ENCODE measurements around the gene NPW. TPM values are rescaled to one million over a fixed set of nuclear protein-coding genes. Genes with fewer than 3 reads are reported as not detected.
A peak's percentile ranks its signal among the peaks of the same experiment; 100 is the strongest.

The NPW gene
- total RNA-seq, 1 experiment from 2014 or later = 7.1 TPM

DNA sequence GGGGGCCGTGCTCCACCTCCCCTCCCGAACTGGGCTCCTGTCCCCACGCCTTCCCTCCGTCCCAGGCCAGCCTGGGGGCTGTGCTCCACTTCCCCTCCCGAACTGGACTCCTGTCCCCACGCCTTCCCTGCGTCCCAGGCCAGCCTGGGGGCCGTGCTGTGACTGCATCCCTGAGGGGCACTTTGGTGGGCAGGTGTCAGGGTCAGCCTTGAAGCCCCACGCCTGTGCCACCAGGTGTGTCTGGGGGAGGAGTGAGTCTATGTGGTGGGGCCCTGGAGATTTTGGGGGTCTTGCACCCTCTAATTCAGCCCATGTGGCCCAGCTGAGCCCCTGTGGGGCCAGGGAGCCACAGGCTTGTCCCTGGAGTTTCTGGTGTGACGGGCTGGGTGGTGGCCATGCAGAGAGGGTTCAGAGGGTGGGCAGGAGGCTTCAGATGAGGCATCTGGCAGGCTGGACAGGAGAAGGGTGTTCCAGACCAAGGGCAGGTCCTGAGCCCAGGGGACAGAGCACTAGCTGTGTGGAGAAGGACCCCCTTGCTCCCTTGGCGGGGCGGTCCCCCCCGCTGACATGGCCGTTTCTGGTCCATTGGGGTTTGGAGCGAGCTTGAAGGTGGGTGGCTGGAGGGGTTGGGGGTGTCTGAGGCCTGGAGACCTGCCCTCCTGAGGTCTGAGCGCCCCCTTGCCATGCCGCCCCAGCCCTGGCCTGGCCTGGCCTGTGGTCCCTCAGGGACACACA is 15.3 kb downstream of the NPW start:
- peaks cover 7 to 9% of the 10 kb centered on the region in 2 experiments for H3K4me1 Mint-ChIP-seq
- H2BK15ac ChIP-seq (ENCODE audit: low read depth, low read length) = no peak overlapping the region
- H4K8ac ChIP-seq (replicated peaks; ENCODE audit: insufficient read length, low read depth, low read length) = no peak overlapping the region
- H3K9me3 Mint-ChIP-seq = no peaks in the 10 kb centered on the region
- no peak overlapping the region for H4K5ac ChIP-seq (ENCODE audit: insufficient read length, low read depth, low read length)
- no peaks in the 10 kb centered on the region for H3K4me1 ChIP-seq (ENCODE audit: insufficient read depth, low read length)
- no peak overlapping the region for H2BK20ac ChIP-seq (ENCODE audit: low read depth, low read length, poor library complexity, severe bottlenecking)
- no peak overlapping the region for H3K23ac ChIP-seq (ENCODE audit: insufficient read length, low read depth, low read length)
- no peak overlapping the region for H4K91ac ChIP-seq (ENCODE audit: insufficient read length, low read depth, low read length)
- no peak overlapping the region for H3T11ph ChIP-seq (ENCODE audit: low read length)
- no peak overlapping the region for H3K4me2 ChIP-seq (ENCODE audit: insufficient read depth, insufficient read length, low read length)
- TF ChIP-seq, protein P1, sequence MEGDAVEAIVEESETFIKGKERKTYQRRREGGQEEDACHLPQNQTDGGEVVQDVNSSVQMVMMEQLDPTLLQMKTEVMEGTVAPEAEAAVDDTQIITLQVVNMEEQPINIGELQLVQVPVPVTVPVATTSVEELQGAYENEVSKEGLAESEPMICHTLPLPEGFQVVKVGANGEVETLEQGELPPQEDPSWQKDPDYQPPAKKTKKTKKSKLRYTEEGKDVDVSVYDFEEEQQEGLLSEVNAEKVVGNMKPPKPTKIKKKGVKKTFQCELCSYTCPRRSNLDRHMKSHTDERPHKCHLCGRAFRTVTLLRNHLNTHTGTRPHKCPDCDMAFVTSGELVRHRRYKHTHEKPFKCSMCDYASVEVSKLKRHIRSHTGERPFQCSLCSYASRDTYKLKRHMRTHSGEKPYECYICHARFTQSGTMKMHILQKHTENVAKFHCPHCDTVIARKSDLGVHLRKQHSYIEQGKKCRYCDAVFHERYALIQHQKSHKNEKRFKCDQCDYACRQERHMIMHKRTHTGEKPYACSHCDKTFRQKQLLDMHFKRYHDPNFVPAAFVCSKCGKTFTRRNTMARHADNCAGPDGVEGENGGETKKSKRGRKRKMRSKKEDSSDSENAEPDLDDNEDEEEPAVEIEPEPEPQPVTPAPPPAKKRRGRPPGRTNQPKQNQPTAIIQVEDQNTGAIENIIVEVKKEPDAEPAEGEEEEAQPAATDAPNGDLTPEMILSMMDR (conservative IDR thresholded peaks at IDR 0.05) = no peak
- H4K20me1 ChIP-seq (ENCODE audit: control insufficient read depth, insufficient read depth, insufficient read length) = no peaks in the 10 kb centered on the region
- no CpG with 5 or more reads among the region's 17 CpGs for WGBS (ENCODE audit: extremely low coverage, insufficient read length, low lambda C conversion rate)
- no peak overlapping the region for H3K18ac ChIP-seq (ENCODE audit: insufficient read length, low read depth, low read length)
- no peak overlapping the region for H3K9ac ChIP-seq (ENCODE audit: extremely low read depth, insufficient read length, low read length)
- no peak overlapping the region for H3K4ac ChIP-seq (ENCODE audit: low read depth, low read length)
- no peaks in the 10 kb centered on the region for H3K9me3 ChIP-seq (ENCODE audit: control insufficient read depth, low read depth, low read length)
- no peaks in the 10 kb centered on the region for H3K79me2 ChIP-seq (ENCODE audit: insufficient read depth, low read length)
- no peak overlapping the region for H2AK5ac ChIP-seq (ENCODE audit: insufficient read length, low read length)
- H2BK12ac ChIP-seq (ENCODE audit: insufficient read length, low read depth, low read length) = no peak overlapping the region
- H3K79me1 ChIP-seq (ENCODE audit: insufficient read depth, low read depth, low read length, poor library complexity, severe bottlenecking) = no peaks in the 10 kb centered on the region
- no peak overlapping the region for H3K27ac ChIP-seq (ENCODE audit: insufficient read length, low read depth, low read length)
- no peak overlapping the region for H3K14ac ChIP-seq (ENCODE audit: insufficient read depth, low read length)
- H3K27me3 ChIP-seq (ENCODE audit: insufficient read depth, low read length) = no peaks in the 10 kb centered on the region
- no peak overlapping the region for H2BK120ac ChIP-seq (ENCODE audit: low read depth, low read length, poor library complexity, severe bottlenecking)
- H3K27ac Mint-ChIP-seq = peak overlapping the region in 1 of 3 experiments; percentile 47; a peak in 2 of 7 replicates
- H3K27me3 Mint-ChIP-seq (ENCODE audit: low read depth) = no peaks in the 10 kb centered on the region
- no peak overlapping the region for H2BK5ac ChIP-seq (ENCODE audit: insufficient read length, low read length)
- no peak overlapping the region for H2AFZ ChIP-seq (ENCODE audit: low read length)
- no peaks in the 10 kb centered on the region; a peak in 2 of 7 replicates for H3K36me3 Mint-ChIP-seq (ENCODE audit: insufficient read depth in 1 of 3, low read depth in 3 of 3)
- DNase-seq = no peak
- no peak overlapping the region for H3K4me3 Mint-ChIP-seq
- no peaks in the 10 kb centered on the region for H3K23me2 ChIP-seq (ENCODE audit: insufficient read length, low read depth, low read length, poor library complexity, severe bottlenecking)
- no peak overlapping the region for H3K56ac ChIP-seq (ENCODE audit: insufficient read length, low read depth, low read length)

Data from H9 (cell line).